Muscle of leg (tissue), 11 donors: ENCODE measurements around the gene AKIRIN1. TPM values are rescaled to one million over a fixed set of nuclear protein-coding genes. Genes with fewer than 3 reads are reported as not detected.

Experiments
- DNase-seq: peaks from one replicate; pipeline ENCODE4 v3.0.0; 2013
- H3K27ac ChIP-seq: one replicate; pipeline ENCODE4 v1.5.1; 2013; ENCODE audit warnings: mild to moderate bottlenecking, low read length, control low read depth
- H3K27me3 ChIP-seq: one replicate; pipeline ENCODE4 v1.6.1; 2013; ENCODE audit warnings: low read length; ENCODE audit not compliant: control insufficient read depth, insufficient read depth
- H3K36me3 ChIP-seq: one replicate; pipeline ENCODE4 v1.6.1; 2013; ENCODE audit warnings: low read length; ENCODE audit not compliant: control insufficient read depth, insufficient read depth
- H3K4me1 ChIP-seq: one replicate; pipeline ENCODE4 v1.6.1; 2013; ENCODE audit warnings: low read length; ENCODE audit not compliant: control insufficient read depth, insufficient read depth
- H3K4me3 ChIP-seq: one replicate; pipeline ENCODE4 v1.5.1; 2013; ENCODE audit warnings: low read length, control low read depth
- H3K9me3 ChIP-seq: replicated peaks from 2 replicates; pipeline ENCODE4 v1.6.1; 2013; ENCODE audit warnings: low read depth, low read length; ENCODE audit not compliant: control insufficient read depth
- WGBS: methylation state at CpG from one replicate; pipeline ENCODE4 v1.1.5; 2013; ENCODE audit warnings: missing lambda C conversion rate; ENCODE audit not compliant: insufficient coverage; 5-methylcytosine and 5-hydroxymethylcytosine counted together
- polyA plus RNA-seq, 8 donors: library from polyadenylated mRNA; unstranded; fragments of 120-200 nt; gene quantifications; one replicate each; pipeline versions ENCODE4 v1.2.1 to v1.2.3, GENCODE V29; 2013; ENCODE audit warnings: inconsistent platforms in 1 of 8, low replicate concordance in 1 of 8; ENCODE audit not compliant: insufficient read length in 8 of 8, insufficient read depth in 1 of 8
- total RNA-seq: library from RNA; stranded (reverse); fragments of 120-200 nt; gene quantifications from one replicate; pipeline ENCODE4 v1.2.4, GENCODE V29; 2013

Gene AKIRIN1
- total and polyA plus RNA-seq, 9 donors = 21.4 to 44.1 (median 38.2) TPM

DNA sequence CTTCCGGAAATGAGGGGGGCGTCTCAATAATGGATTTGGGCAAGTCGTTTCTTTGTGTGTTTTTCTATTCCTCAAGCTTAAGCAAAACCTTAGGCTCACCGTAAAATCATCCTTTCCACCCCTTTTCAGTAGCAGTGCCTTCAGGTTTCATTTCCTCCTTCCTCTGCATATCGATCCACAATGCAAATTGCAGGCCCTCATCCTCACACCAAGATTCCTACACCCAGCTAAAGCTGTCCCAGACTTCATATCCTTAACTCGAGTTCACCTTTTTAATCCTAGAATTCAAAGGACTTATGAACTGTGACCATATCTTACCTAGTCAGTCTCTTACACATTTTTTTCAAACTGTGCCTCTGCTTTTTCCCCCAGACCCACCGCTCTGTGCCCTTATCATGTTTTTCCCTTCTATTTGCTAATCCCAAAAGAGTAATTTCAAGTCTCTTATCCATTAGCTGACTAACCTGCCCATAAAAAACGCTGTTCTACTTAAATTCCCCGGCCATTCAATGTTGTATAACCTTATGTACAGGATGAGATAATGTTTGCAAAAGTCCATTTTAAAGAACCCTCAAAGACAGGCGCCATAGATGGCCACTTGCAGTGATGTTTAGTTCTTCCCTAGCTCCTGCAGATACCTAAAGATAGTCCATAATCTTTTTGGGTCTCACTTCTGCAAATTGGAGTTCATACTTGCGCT is 1.5 kb downstream of the AKIRIN1 start:
- DNase-seq = no peak
- Histone ChIP-seq H3K27me3 (no peaks in the 10 kb centered on the region), H3K4me1 (peaks cover 18% of the 10 kb centered on the region), H3K9me3 (no peaks in the 10 kb centered on the region), H3K36me3 (peaks cover 7% of the 10 kb centered on the region), H3K4me3 (peak overlapping the region; percentile 83), H3K27ac (peak overlapping the region; percentile 36)
- WGBS = 8% methylated on average over 5 of the region's 11 CpGs

GRCh38 chr1:38994196-38994595 is 3.1 kb downstream of the AKIRIN1 start:
- H3K9me3 ChIP-seq = no peaks in the 10 kb centered on the region
- no peaks in the 10 kb centered on the region for H3K27me3 ChIP-seq
- peaks cover 18% of the 10 kb centered on the region for H3K4me1 ChIP-seq
- H3K36me3 ChIP-seq = peaks cover 15% of the 10 kb centered on the region
- DNase-seq = no peak
- no peak overlapping the region for H3K27ac ChIP-seq
- WGBS = 52% methylated on average over 2 of the region's 5 CpGs
- H3K4me3 ChIP-seq = no peak overlapping the region

GRCh38 chr1:38997034-38997900 is 6.2 kb downstream of the AKIRIN1 start:
- Histone ChIP-seq H3K27me3 (no peaks in the 10 kb centered on the region), H3K36me3 (peaks cover 39% of the 10 kb centered on the region), H3K27ac (no peak overlapping the region), H3K4me1 (peaks cover 9% of the 10 kb centered on the region), H3K9me3 (no peaks in the 10 kb centered on the region), H3K4me3 (no peak overlapping the region)
- DNase-seq = no peak
- 67% methylated on average over 1 of the region's 4 CpGs for WGBS

- Histone ChIP-seq H3K27ac (no peak overlapping the region), H3K4me3 (no peak overlapping the region), H3K9me3 (no peaks in the 10 kb centered on the region), H3K27me3 (no peaks in the 10 kb centered on the region), H3K36me3 (peaks cover 42% of the 10 kb centered on the region), H3K4me1 (peaks cover 4% of the 10 kb centered on the region)
- WGBS = 43% methylated on average over 3 of the region's 3 CpGs
- DNase-seq = no peak
These were observed 6.8 kb downstream of the AKIRIN1 start for GRCh38 chr1:38997901-38998190.

DNA sequence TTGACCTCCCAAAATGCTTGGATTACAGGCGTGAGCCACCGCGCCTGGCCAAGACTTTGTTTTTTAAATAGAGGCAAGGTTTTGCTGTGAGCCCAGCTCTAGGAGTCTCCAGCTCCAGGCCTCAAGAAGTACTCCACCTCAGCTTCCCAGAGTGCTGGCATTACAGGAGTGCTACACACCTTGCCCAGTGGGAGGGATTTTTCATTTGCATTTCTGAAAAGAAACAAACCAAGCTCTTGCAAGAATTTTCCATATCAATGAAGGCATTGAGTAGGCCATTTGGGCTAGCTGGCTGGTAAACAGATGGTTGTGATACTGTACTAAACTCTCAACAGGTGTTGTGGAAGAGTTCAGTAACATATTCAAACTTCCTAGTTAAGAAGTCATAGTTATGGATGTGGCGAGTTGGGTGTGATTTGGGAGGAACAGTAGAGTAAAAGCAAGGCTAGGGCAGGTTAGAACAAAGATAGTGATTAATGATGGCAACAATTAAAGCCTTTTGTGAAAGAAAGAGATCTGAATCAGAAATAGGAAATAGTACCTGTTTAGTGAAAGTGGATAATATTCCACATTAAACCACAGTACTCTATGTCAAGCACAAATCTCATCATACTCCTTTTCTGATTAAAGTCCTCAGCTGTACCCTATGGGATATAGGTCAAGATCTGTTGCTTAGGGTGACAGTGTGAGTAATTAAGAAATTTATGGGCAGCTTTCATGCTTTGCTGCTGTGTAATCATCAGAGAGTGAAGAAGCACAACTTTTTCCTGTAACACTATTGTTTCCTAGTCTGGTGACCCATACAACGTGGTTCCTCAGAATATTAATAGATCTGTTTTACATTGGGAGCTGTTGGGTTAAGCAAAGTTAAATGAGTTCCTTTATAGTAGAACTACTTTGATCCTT is 10.7 kb downstream of the AKIRIN1 start:
- H3K27me3 ChIP-seq = no peaks in the 10 kb centered on the region
- no peak overlapping the region for H3K27ac ChIP-seq
- 100% methylated on average over 1 of the region's 5 CpGs for WGBS
- no peaks in the 10 kb centered on the region for H3K9me3 ChIP-seq
- H3K4me1 ChIP-seq = no peaks in the 10 kb centered on the region
- no peak overlapping the region for H3K4me3 ChIP-seq
- no peak for DNase-seq
- H3K36me3 ChIP-seq = peaks cover 61% of the 10 kb centered on the region

DNA sequence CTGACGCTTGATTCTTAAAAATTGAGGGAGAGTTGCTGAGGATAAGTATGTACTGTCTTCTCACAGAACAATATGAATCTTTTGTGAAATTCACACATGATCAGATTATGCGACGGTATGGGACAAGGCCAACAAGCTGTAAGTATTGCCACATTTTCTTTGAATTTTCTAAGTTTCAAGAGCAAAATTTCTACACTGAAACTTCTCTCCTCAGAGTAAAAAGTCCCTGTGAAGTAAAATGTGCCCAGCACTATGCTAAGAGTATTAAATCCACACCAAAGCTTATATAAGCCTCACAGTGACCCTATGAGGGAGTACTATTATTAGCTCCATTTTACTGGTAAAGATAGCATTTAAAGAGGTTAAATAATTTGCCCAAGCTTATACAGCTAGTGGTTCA is 12.2 kb downstream of the AKIRIN1 start:
- WGBS = no CpG with 5 or more reads among the region's 3 CpGs
- H3K9me3 ChIP-seq = no peaks in the 10 kb centered on the region
- peaks cover 62% of the 10 kb centered on the region for H3K36me3 ChIP-seq
- no peaks in the 10 kb centered on the region for H3K4me1 ChIP-seq
- no peak for DNase-seq
- no peak overlapping the region for H3K27ac ChIP-seq
- H3K27me3 ChIP-seq = no peaks in the 10 kb centered on the region
- no peak overlapping the region for H3K4me3 ChIP-seq

DNA sequence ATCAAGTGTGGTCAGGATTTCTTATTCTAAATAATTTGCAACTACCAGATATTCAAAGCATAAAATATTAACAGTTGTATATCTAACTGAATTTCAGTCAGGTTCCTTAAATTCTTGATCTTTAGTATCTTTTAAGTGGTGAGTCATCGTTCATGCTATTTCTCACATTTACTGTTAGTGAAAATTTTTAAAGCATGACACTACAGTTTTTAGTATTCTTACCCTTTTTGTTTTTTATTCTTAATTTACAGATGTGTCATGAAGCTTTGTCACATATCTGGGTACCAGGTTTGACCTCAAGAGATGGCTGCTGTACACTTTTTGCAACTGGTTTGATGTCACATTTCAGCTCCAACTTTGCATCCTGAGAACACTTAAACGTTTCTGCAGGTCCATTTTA is 12.7 kb downstream of the AKIRIN1 start:
- Histone ChIP-seq H3K27me3 (no peaks in the 10 kb centered on the region), H3K9me3 (no peaks in the 10 kb centered on the region), H3K27ac (no peak overlapping the region), H3K36me3 (peaks cover 60% of the 10 kb centered on the region), H3K4me3 (no peak overlapping the region), H3K4me1 (no peaks in the 10 kb centered on the region)
- 78% methylated on average over 1 of the region's 2 CpGs for WGBS
- no peak for DNase-seq

- Histone ChIP-seq H3K36me3 (peaks cover 62% of the 10 kb centered on the region), H3K9me3 (no peaks in the 10 kb centered on the region), H3K27me3 (no peaks in the 10 kb centered on the region), H3K27ac (no peak overlapping the region), H3K4me3 (no peak overlapping the region), H3K4me1 (no peaks in the 10 kb centered on the region)
- DNase-seq = no peak
- no CpG with 5 or more reads among the region's 2 CpGs for WGBS
These were observed 15.2 kb downstream of the AKIRIN1 start for GRCh38 chr1:39006287-39006686.

GRCh38 chr1:39006726-39007645 is 15.9 kb downstream of the AKIRIN1 start:
- Histone ChIP-seq H3K4me1 (no peaks in the 10 kb centered on the region), H3K36me3 (peaks cover 57% of the 10 kb centered on the region), H3K27me3 (no peaks in the 10 kb centered on the region), H3K27ac (no peak overlapping the region), H3K9me3 (no peaks in the 10 kb centered on the region), H3K4me3 (no peak overlapping the region)
- no peak for DNase-seq
- WGBS = 91% methylated on average over 10 of the region's 13 CpGs
